ENCODE results near the gene SLBP.
"Not testable (repeated sequence)": the region's sequence is repeated elsewhere in the genome, so short reads cannot be mapped to it uniquely, and the experiment has no call there.

The SLBP gene

GRCh38 chr4:1717129-1718094 is 5.3 kb upstream of the SLBP start:
- TF ChIP-seq POLR2A (IDR thresholded peaks at IDR 0.05; ENCODE audit: low read length) (no peak), GATA1 (IDR thresholded peaks at IDR 0.05; ENCODE audit: low read depth, low read length) (no peak)
- DNase-seq, result no peak

GRCh38 chr4:1716065-1716945 is 4.2 kb upstream of the SLBP start:
- DNase-seq, result no peak
- TF ChIP-seq GATA1 (IDR thresholded peaks at IDR 0.05; ENCODE audit: low read depth, low read length) (no peak), POLR2A (IDR thresholded peaks at IDR 0.05; ENCODE audit: low read length) (peak; percentile 4)

GRCh38 chr4:1715002-1715758 is 3.1 kb upstream of the SLBP start:
- no peak for DNase-seq
- TF ChIP-seq GATA1 (IDR thresholded peaks at IDR 0.05; ENCODE audit: low read depth, low read length) (no peak), POLR2A (IDR thresholded peaks at IDR 0.05; ENCODE audit: low read length) (peak; percentile 20)

- TF ChIP-seq POLR2A (IDR thresholded peaks at IDR 0.05; ENCODE audit: low read length) (no peak), GATA1 (IDR thresholded peaks at IDR 0.05; ENCODE audit: low read depth, low read length) (no peak)
- peak in 1 of 2 experiments; percentile 31 for DNase-seq
These were observed 2.3 kb upstream of the SLBP start for GRCh38 chr4:1714303-1715001.

- DNase-seq, result no peak
- no peak for TF ChIP-seq GATA1 (IDR thresholded peaks at IDR 0.05; ENCODE audit: low read depth, low read length)
- peak; percentile 59 for TF ChIP-seq POLR2A (IDR thresholded peaks at IDR 0.05; ENCODE audit: low read length)
These were observed 1.1 kb upstream of the SLBP start for GRCh38 chr4:1713003-1713851.

- TF ChIP-seq GATA1 (IDR thresholded peaks at IDR 0.05; ENCODE audit: low read depth, low read length), result no peak
- no peak for TF ChIP-seq POLR2A (IDR thresholded peaks at IDR 0.05; ENCODE audit: low read length)
- DNase-seq, result peak; percentile 70 to 90
These were observed 426 bp downstream of the SLBP start for GRCh38 chr4:1711571-1712215.

GRCh38 chr4:1711055-1711570 is 1.0 kb downstream of the SLBP start:
- no peak for TF ChIP-seq POLR2A (IDR thresholded peaks at IDR 0.05; ENCODE audit: low read length)
- TF ChIP-seq GATA1 (IDR thresholded peaks at IDR 0.05; ENCODE audit: low read depth, low read length), result no peak
- peak; percentile 42 to 59 for DNase-seq

GRCh38 chr4:1708581-1708980 is 3.5 kb downstream of the SLBP start:
- TF ChIP-seq GATA1 (IDR thresholded peaks at IDR 0.05; ENCODE audit: low read depth, low read length) (no peak), POLR2A (IDR thresholded peaks at IDR 0.05; ENCODE audit: low read length) (no peak)
- no peak for DNase-seq

GRCh38 chr4:1706358-1706757 is 5.8 kb downstream of the SLBP start:
- DNase-seq, result no peak
- TF ChIP-seq GATA1 (IDR thresholded peaks at IDR 0.05; ENCODE audit: low read depth, low read length), result no peak
- no peak for TF ChIP-seq POLR2A (IDR thresholded peaks at IDR 0.05; ENCODE audit: low read length)

GRCh38 chr4:1705732-1706131 is 6.4 kb downstream of the SLBP start:
- no peak for TF ChIP-seq POLR2A (IDR thresholded peaks at IDR 0.05; ENCODE audit: low read length)

GRCh38 chr4:1703867-1704266 is 8.3 kb downstream of the SLBP start:
- TF ChIP-seq GATA1 (IDR thresholded peaks at IDR 0.05; ENCODE audit: low read depth, low read length) (no peak), POLR2A (IDR thresholded peaks at IDR 0.05; ENCODE audit: low read length) (no peak)
- DNase-seq, result no peak

More at GRCh38 chr4:1705732-1706131, 6.4 kb downstream of the SLBP start:
- DNase-seq, result no peak

GRCh38 chr4:1701671-1702070 is 10.4 kb downstream of the SLBP start:
- DNase-seq, result not testable (repeated sequence)
